Psoas muscle (tissue), 8 donors: ENCODE measurements around the gene TMEM169. TPM values are rescaled to one million over a fixed set of nuclear protein-coding genes. Genes with fewer than 3 reads are reported as not detected.

Experiments
- ATAC-seq, 4 donors: fragments of 200-7000 bp; cut with Tn5 transposase; one replicate each; pipeline ENCODE4 v1.9.1; 2020; ENCODE audit warnings: moderate library complexity in 3 of 4, mild to moderate bottlenecking in 2 of 4
- DNase-seq, 2 donors: peaks; one replicate each; pipeline ENCODE4 v3.0.0-alpha.2; 2020
- H3K27ac ChIP-seq: fragments of 200-600 bp; one replicate; pipeline ENCODE4 v1.8.0; 2022
- H3K27me3 ChIP-seq, 3 donors: fragments of 200-600 bp in 1 of 3; one replicate each; pipeline versions ENCODE4 v1.6.1 to v1.8.0; 2013 to 2022; ENCODE audit warnings: low read length in 2 of 3, mild to moderate bottlenecking in 2 of 3, moderate library complexity in 1 of 3; ENCODE audit not compliant: insufficient read depth in 3 of 3
- H3K36me3 ChIP-seq, 2 donors: fragments of 200-600 bp in 1 of 2; one replicate each; pipeline versions ENCODE4 v1.6.1 to v1.8.0; 2013 to 2022; ENCODE audit warnings: low read depth in 1 of 2, mild to moderate bottlenecking in 1 of 2, moderate library complexity in 1 of 2; ENCODE audit not compliant: insufficient read depth in 1 of 2
- H3K4me1 ChIP-seq: fragments of 200-600 bp; one replicate; pipeline ENCODE4 v1.8.0; 2022
- H3K4me3 ChIP-seq: fragments of 200-600 bp; one replicate; pipeline ENCODE4 v1.8.0; 2022; ENCODE audit warnings: mild to moderate bottlenecking
- H3K9me3 ChIP-seq: fragments of 200-600 bp; one replicate; pipeline ENCODE4 v1.8.0; 2022
- CTCF ChIP-seq: fragments of 200-600 bp; IDR thresholded peaks from one replicate; pipeline ENCODE4 v1.8.0; 2022; ENCODE audit warnings: antibody characterized with exemption
- WGBS, 3 donors: extraction: QIAGEN DNeasy Blood & Tissue Kit; methylation state at CpG; one replicate each; pipeline versions ENCODE4 v1.1.6 to v1.1.7; 2013; 5-methylcytosine and 5-hydroxymethylcytosine counted together
- intact Hi-C, 2 donors: fragments of 100-400 bp; cut with DNase I; formaldehyde crosslinking; loops; one replicate each; pipeline versions ENCODE4 v1.11.0 to v1.14.2; 2022
- polyA plus RNA-seq, 3 donors: library from polyadenylated mRNA; stranded (reverse); fragments of 200-250 nt; gene quantifications; one replicate each; pipeline ENCODE4 v1.2.3, GENCODE V29; 2013
- total RNA-seq, 4 donors: library from RNA; stranded (reverse); fragmentation: NEBNext Ultra II Directional in 2 of 4; extraction: Animal tissue kit (Norgen Biotek cat#: 25700) in 2 of 4; gene quantifications; one replicate each; pipeline versions ENCODE4 v1.2.1 to v1.2.4, GENCODE V29; 2021 to 2023
- donor health status: healthy with polysubstance abuse.
- donor health status: DM: no; HTN: no; CAD: no; lungs with moderate emphysema.
- donor health status: Bipolar disorder and iron deficiency.
- donor health status: healthy.
- donor health status: DM: yes; HTN: yes; CAD: no.
- donor health status: DM: no; HTN: no; CAD: no.
- donor health status: DM: no; HTN: no; CAD: no.
- donor health status: DM: yes; HTN: yes; CAD: no.

TMEM169 gene
- total and polyA plus RNA-seq, 7 donors = 0.07 to 0.41 (median 0.08) TPM; not detected in 2

- Histone ChIP-seq H3K27me3 (no peaks in the 10 kb centered on the region), H3K4me1 (no peaks in the 10 kb centered on the region), H3K27ac (no peak overlapping the region), H3K9me3 (no peaks in the 10 kb centered on the region), H3K4me3 (no peak overlapping the region), H3K36me3 (no peaks in the 10 kb centered on the region)
- TF ChIP-seq CTCF = no peak
- 76 to 79% (median 77%) methylated on average over 2 of the region's 2 CpGs for WGBS, 3 donors
- DNase-seq = no peak
- intact Hi-C loops = no loop called here
- no peak for ATAC-seq
Measured at GRCh38 chr2:216092646-216093045, 10.9 kb downstream of the TMEM169 start.

GRCh38 chr2:216094701-216095100, 13.0 kb downstream of the TMEM169 start:
- no peaks in the 10 kb centered on the region for H3K9me3 ChIP-seq
- H3K27me3 ChIP-seq = no peaks in the 10 kb centered on the region
- H3K4me3 ChIP-seq = no peak overlapping the region
- 78 to 93% (median 89%) methylated on average over 3 of the region's 3 CpGs for WGBS, 3 donors
- no peak overlapping the region for H3K27ac ChIP-seq
- no peak for ATAC-seq
- DNase-seq = no peak
- H3K4me1 ChIP-seq = no peaks in the 10 kb centered on the region
- no peaks in the 10 kb centered on the region for H3K36me3 ChIP-seq
- no peak for TF ChIP-seq CTCF
- intact Hi-C loops = no loop called here

GRCh38 chr2:216098421-216099334, 17.0 kb downstream of the TMEM169 start:
- Histone ChIP-seq H3K36me3 (no peaks in the 10 kb centered on the region), H3K4me3 (no peak overlapping the region), H3K9me3 (no peaks in the 10 kb centered on the region), H3K4me1 (no peaks in the 10 kb centered on the region), H3K27me3 (no peaks in the 10 kb centered on the region), H3K27ac (no peak overlapping the region)
- intact Hi-C loops = no loop called here
- no peak for TF ChIP-seq CTCF
- no peak for DNase-seq
- ATAC-seq = no peak
- WGBS, 3 donors = 96 to 97% (median 96%) methylated on average over 9 of the region's 9 CpGs

- TF ChIP-seq CTCF = no peak
- Histone ChIP-seq H3K27ac (no peak overlapping the region), H3K9me3 (no peaks in the 10 kb centered on the region), H3K27me3 (no peaks in the 10 kb centered on the region), H3K4me1 (no peaks in the 10 kb centered on the region), H3K4me3 (no peak overlapping the region), H3K36me3 (no peaks in the 10 kb centered on the region)
- ATAC-seq (no peak), DNase-seq (no peak)
- 87 to 97% (median 90%) methylated on average over 4 of the region's 4 CpGs for WGBS, 3 donors
- intact Hi-C loops = no loop called here
Measured at GRCh38 chr2:216101109-216101508, 19.4 kb downstream of the TMEM169 start.
